ENCODE results near the gene ANKS1A. TPM values are rescaled to one million over a fixed set of nuclear protein-coding genes. Genes with fewer than 3 reads are reported as not detected.

Gene ANKS1A
- total RNA-seq, 1 donor from 2014 or later, result 20.9 TPM

DNA sequence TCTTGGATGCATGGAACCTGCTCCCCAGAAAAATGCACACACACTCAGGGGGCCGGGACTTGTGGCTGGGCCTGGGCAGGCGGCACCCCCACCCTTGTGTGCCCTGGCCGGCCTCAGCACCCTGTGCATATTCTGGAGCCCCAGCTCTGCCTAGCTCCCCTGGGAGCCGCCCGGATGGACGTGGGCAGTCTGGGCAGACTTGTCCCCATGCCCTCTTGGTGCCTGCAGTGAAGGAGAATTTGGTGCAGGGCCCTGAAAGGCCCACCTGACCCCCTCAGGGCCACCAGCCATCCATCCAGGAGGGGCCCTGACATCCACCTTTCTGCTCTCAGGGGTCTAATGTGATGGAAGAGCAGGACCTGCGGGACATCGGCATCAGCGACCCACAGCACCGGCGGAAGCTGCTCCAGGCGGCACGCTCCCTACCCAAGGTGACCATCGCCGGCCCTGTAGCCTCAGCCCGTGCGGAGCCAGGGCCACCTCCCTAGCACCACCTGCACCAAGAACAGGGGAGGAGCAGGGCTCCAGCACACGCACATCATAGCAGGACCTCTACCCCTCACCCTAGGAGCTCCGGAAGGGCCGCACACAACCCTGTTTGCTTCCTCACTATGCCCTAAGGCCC, 189.3 kb downstream of the ANKS1A start:
- Histone ChIP-seq H3K27ac (no peak overlapping the region), H3K9me3 (no peaks in the 10 kb centered on the region), H3K4me3 (no peak overlapping the region), H3K27me3 (no peaks in the 10 kb centered on the region), H3K36me3 (peaks cover 70 to 85% of the 10 kb centered on the region in 2 donors), H3K4me1 (no peaks in the 10 kb centered on the region)
- intact Hi-C loops (cut with DNase I), result no loop called here
- TF ChIP-seq, protein P1, sequence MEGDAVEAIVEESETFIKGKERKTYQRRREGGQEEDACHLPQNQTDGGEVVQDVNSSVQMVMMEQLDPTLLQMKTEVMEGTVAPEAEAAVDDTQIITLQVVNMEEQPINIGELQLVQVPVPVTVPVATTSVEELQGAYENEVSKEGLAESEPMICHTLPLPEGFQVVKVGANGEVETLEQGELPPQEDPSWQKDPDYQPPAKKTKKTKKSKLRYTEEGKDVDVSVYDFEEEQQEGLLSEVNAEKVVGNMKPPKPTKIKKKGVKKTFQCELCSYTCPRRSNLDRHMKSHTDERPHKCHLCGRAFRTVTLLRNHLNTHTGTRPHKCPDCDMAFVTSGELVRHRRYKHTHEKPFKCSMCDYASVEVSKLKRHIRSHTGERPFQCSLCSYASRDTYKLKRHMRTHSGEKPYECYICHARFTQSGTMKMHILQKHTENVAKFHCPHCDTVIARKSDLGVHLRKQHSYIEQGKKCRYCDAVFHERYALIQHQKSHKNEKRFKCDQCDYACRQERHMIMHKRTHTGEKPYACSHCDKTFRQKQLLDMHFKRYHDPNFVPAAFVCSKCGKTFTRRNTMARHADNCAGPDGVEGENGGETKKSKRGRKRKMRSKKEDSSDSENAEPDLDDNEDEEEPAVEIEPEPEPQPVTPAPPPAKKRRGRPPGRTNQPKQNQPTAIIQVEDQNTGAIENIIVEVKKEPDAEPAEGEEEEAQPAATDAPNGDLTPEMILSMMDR (IDR thresholded peaks at IDR 0.05), result no peak
- DNase-seq (ENCODE audit: low spot score in 2 of 2), result peak; percentile 4 to 56

DNA sequence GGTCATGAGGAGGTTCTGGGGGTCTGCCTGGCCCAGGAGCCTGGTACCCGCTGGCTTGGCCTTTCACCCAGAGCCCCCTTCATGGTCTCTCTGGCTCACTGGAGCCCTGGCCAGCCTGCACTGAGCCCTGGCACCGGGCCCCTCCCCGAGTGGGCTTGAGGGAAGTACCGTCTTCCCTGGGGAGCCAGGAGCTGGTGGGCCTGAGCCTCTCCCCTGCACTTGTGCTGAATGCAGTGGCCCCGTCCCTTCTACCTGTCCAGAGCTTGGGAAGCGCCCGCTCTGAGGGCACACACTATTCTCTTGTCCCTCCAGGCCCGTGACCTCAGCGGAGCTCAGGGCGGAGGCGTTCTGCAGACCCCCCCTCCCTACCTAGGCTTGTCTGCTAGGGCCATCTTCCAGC, 189.8 kb downstream of the ANKS1A start:
- peak in 1 of 2 donors; percentile 53 for DNase-seq (ENCODE audit: low spot score in 2 of 2)
- TF ChIP-seq, protein P1 (IDR thresholded peaks at IDR 0.05), result no peak
- no peak overlapping the region for H3K4me3 ChIP-seq
- peaks cover 72 to 85% of the 10 kb centered on the region in 2 donors for H3K36me3 ChIP-seq
- no peaks in the 10 kb centered on the region for H3K9me3 ChIP-seq
- intact Hi-C loops (cut with DNase I), result no loop called here
- no peaks in the 10 kb centered on the region for H3K27me3 ChIP-seq
- H3K4me1 ChIP-seq, result no peaks in the 10 kb centered on the region
- H3K27ac ChIP-seq, result no peak overlapping the region

DNA sequence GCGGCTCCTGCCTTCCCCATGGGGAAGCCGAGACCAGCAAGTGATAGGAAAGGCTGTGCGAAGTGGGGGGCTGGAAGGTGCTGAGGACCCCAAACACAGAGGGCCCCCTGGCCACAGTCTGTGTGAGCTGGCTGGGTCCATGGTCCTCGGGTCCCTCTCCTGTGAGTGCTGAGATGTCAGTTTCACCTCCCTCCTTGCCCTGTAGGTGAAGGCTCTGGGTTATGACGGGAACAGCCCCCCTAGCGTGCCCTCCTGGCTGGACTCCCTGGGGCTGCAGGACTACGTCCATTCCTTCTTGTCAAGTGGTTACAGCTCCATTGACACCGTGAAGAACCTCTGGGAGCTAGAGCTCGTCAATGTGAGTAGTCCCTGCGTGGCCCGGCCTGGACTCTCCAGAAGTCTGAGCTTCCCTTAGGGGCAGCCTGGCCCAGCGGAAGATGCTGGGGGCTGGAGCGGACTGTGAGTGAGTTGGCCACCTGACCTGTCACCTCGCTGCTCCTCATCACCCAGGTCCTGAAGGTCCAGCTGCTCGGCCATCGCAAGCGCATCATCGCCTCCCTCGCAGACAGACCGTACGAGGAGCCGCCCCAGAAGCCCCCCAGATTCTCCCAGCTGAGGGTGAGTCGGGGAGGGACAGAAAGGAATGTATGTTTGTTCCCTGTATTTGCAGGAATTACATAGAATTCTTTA, 190.4 kb downstream of the ANKS1A start:
- H3K9me3 ChIP-seq, result no peaks in the 10 kb centered on the region
- H3K4me3 ChIP-seq, result no peak overlapping the region
- TF ChIP-seq, protein P1 (IDR thresholded peaks at IDR 0.05), result no peak
- peak in 1 of 2 donors; percentile 59 for DNase-seq (ENCODE audit: low spot score in 2 of 2)
- H3K4me1 ChIP-seq, result no peaks in the 10 kb centered on the region
- no peaks in the 10 kb centered on the region for H3K27me3 ChIP-seq
- peaks cover 76 to 85% of the 10 kb centered on the region in 2 donors for H3K36me3 ChIP-seq
- intact Hi-C loops (cut with DNase I), result no loop called here
- H3K27ac ChIP-seq, result no peak overlapping the region

DNA sequence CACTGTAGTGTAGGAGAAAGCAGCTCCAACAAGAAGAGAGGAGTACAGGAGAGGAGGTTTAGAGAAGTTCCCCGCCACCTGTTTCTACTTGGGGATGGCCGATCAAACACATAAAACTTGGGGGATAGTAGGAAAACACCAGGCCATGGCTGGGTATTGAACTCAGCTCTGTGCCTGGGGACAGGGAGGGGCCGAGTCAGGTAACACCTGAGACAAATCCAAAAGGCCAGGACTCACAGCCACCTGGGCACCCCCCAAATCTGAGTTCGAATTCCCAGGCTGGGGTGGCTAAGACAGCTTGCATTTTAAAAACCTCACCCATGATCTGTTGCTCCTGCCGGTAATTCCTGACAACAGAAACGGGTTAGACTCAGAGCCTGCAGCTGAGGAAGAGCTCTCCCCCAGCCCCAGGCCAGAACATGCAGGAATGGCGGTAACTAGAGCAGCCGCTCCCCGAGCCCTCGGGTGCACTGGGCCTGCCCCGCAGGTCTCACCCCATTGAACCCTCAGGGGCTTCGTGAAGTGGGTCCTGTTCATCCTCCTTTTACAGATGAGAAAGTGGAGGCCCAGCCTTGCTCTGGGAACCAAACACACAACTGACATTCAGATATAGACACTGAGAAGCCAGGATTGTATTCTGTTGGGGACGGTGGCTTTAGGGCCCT, 191.1 kb downstream of the ANKS1A start:
- Histone ChIP-seq H3K27ac (no peak overlapping the region), H3K4me3 (no peak overlapping the region), H3K36me3 (peaks cover 83 to 89% of the 10 kb centered on the region in 2 donors), H3K4me1 (no peaks in the 10 kb centered on the region), H3K9me3 (no peaks in the 10 kb centered on the region), H3K27me3 (no peaks in the 10 kb centered on the region)
- peak in 1 of 2 donors; percentile 52 for DNase-seq (ENCODE audit: low spot score in 2 of 2)
- intact Hi-C loops (cut with DNase I), result no loop called here
- TF ChIP-seq, protein P1 (IDR thresholded peaks at IDR 0.05), result no peak

DNA sequence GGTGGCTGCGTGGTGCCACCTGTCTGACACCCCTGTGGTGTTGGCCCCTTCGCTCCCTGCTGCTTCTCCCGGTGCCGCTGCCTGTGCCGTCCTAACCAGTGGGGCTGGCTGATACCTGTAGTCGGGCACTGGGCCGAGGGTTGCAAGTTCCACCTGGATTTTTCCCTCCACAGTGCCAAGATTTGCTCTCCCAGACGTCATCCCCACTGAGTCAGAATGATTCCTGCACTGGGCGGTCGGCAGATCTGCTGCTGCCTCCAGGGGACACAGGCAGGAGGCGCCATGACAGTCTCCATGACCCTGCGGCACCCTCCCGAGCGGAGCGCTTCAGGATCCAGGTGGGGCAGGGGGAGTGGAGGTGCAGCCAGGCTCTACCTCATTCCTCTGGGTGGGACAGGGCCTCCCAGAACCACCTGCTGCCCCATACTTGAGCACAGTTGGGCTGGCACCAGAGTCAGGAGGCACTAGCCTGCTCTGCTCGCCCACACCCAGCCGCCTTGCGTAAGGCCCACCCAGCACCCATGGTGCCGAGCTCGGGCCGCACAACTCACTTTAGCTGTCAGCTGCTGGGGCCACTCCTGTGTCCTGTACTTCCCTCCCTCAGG, 191.9 kb downstream of the ANKS1A start:
- intact Hi-C loops (cut with DNase I), result no loop called here
- TF ChIP-seq, protein P1 (IDR thresholded peaks at IDR 0.05), result no peak
- Histone ChIP-seq H3K4me1 (no peaks in the 10 kb centered on the region), H3K27ac (peak overlapping the region; percentile 6 to 20), H3K4me3 (no peak overlapping the region), H3K36me3 (peaks cover 90 to 92% of the 10 kb centered on the region in 2 donors), H3K27me3 (no peaks in the 10 kb centered on the region), H3K9me3 (no peaks in the 10 kb centered on the region)
- peak in 1 of 2 donors; percentile 61 for DNase-seq (ENCODE audit: low spot score in 2 of 2)

Measured in ascending aorta (tissue), 2 donors.